Measurements from ENCODE around the gene FIG4.
A peak's percentile ranks its signal among the peaks of the same experiment; 100 is the strongest.

FIG4 gene

GRCh38 chr6:109690737-109691621 lies at the start of gene FIG4, which contains the start of gene AK9:
Gene FIG4, plus strand, starts transcription at chr6:109691296. Its CDS starts 140 bp downstream, at chr6:109691436.
Gene AK9, minus strand, starts transcription at chr6:109691202. Its CDS starts 15,457 bp downstream, at chr6:109675745.
- peak; percentile 95 for DNase-seq

- no peak for DNase-seq
These were observed 47.0 kb upstream of the FIG4 start for GRCh38 chr6:109644131-109644530.

DNA sequence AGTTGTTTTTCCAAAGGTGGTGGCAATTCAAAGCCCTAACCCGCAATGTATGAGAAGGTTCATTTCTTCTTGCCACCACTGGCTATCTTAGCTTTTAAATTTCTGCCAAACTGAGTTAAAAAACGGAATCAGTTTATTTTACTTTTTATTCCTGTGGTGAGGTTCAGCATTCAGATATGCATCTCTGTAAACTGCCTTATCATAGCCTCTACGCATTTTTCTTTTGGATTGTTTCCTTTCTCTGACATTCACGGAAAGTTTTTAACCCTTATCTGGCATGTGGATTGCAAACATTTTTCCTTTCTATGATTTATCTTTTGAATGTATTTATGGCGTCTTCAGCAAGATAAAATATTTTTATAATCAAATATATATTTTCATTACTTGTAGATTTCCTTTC lies 37.8 kb upstream of the FIG4 start:
- no peak for DNase-seq

DNA sequence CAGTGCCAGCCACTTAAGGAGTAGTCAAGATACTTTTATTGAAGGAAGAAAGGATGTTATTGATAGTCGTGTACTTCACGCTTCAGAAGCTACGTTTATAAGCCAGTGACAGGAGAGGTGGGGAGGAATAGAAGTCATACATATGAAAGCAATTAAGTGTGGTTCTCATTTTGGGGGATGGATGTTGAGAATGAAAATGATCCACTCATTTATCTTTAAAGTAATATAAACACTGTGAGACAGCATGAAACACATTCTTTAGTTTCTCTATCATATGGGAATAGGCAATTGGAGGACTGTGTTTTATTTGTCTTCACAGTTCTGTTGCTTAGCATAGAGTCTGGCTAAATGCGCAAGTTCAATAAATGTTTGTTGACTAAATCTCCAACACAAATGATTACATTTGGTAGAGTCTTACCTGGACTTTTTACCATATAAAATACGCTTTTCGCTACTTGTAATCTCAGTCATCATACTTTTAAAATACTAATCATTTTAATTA lies 35.3 kb upstream of the FIG4 start:
- no peak for DNase-seq

DNA sequence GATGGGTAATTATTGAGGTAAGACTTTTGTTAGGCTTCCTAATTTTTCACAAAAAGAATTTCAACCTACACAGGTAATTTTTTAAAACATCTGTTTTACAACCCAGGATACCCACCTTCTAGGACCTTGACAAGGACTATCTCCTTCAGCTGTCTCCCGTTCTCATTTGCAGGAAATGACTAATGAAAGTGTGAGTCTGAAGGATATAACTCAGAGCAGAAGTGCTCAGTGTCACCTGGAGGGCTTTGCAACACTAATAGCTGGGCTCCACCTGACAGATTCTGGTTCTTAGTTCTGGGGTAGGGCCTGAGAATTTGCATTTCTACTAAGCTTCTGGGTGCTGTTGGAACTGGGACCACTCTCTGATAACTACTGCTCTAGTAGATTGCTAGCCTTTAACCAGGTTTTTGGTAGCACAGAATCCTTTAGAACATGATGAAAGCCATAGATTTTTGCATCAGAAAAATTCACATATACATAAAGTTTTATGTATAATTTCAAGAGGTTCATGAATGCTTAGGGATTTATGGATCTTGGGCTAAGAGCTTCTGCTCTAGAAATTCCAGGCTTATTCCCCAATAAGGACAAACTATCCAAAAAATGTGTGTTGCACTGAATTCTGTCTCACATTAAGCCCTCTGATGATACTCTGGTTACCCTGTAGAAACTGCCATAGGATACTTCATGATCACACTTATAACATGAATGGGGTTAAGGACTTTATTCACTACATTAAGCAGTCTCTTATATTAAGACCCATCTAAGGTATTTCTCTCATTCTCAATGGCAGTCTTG lies 30.4 kb upstream of the FIG4 start:
- no peak for DNase-seq

- DNase-seq, result no peak
These were observed 28.9 kb upstream of the FIG4 start for GRCh38 chr6:109662192-109662591.

- no peak for DNase-seq
These were observed 21.3 kb upstream of the FIG4 start for GRCh38 chr6:109669811-109670210.

- DNase-seq, result no peak
These were observed 19.4 kb upstream of the FIG4 start for GRCh38 chr6:109671733-109672132.

DNA sequence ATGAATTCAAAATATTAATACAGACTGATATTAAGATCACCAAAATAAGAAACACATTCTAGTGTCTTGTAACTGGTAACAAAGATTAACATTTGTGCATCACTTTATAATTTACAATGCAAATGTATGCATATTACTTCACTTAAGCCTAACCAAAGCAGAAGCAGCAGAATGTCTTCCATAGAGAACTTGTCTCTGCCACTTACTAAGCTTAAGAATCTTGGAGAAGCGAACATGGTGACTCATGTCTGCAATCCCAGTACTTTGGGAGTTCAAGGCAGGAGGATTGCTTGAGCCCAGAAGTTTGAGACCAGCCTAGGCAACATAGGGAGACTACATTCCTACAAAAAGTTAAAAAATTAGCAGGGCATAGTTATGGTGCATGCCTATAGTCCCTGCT lies 18.9 kb upstream of the FIG4 start:
- no peak for DNase-seq

DNA sequence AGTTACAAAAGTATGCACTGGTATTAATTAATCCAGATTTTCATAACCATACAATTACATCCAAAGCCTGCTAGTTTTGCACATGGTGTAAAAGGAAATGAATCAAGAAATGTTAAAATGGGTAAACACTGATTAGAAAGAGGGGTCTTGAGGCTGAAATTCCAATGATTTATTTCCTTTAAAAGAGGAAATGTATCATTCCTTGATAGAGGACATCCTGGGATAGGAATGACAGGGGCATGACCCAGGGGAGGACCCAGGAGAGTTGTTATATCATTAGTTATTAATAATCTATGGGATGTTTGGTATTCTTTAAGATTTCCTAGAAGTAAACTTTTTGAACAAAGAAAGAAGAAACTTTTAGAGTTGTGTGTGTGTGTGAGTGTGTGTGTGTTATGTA lies 18.3 kb upstream of the FIG4 start:
- no peak for DNase-seq

DNA sequence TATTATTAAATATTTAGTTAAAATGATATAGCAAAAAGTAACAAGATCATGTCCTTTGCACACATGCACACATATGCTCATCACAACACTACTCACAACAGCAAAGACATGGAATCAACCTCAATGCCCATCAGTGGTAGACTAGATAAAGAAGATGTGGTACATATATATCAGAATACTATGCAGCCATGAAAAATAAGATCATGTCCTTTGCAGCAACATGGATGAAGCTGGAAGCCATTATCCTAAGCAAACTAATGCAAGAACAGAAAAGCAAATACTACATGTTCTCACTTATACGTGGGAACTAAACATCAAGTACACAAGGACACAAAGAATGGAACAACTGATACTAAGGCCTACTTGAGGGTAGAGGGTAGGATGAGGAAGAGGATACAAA lies 14.4 kb upstream of the FIG4 start:
- no peak for DNase-seq

DNA sequence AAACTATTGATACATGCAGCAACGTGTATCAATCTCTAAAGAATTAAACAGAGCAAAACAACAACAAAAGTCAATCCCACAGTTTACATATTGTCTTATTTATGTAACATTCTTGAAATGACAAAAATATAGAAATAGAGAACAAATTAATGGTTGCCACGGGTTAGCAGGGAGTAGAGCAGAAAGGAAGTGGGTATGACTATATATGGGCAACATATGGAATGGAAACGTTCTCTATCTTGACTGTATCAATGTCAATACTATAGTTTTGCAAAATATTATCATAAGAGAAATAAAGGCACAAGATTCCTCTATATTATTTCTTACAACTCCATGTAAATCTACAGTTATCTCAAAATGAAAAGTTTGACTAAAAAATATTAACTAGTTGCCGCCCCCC lies 12.9 kb upstream of the FIG4 start:
- DNase-seq, result no peak

GRCh38 chr6:109678661-109679505 lies 12.2 kb upstream of the FIG4 start:
- peak; percentile 58 for DNase-seq

DNA sequence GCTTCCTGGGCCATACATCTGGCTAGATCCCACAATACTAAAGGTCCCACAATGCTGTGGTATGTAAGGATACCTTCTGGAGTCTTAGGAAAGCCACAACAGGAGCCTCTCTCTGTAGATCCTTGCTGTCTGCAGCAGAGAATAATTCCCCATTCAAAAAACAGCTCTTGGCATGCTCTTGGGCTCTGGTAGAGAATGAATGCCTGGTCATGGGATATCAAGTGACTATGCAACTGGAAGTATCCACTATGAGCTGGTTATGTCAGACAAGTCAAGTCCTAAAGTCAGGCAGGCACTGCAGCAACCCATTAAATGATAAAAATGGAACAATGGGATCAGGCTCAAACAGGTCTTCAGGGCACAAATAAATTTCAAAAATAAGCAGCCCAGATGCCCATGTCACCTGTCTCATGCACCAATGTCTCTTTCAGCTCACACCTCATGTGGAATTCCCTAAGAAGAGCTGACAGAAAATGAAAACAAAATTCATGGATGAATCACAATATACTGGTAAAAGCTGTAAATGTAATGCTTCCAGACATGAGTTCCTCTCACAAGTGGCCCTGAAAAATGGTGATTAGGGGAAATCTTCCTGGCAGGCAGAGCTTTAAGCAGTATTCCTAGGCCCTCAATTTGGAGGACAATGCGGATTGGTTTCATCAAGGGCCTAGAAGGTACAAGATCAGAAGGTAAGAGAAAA lies 4.4 kb upstream of the FIG4 start:
- no peak for DNase-seq

GRCh38 chr6:109687271-109687761 lies 3.8 kb upstream of the FIG4 start:
- DNase-seq, result peak; percentile 10

DNA sequence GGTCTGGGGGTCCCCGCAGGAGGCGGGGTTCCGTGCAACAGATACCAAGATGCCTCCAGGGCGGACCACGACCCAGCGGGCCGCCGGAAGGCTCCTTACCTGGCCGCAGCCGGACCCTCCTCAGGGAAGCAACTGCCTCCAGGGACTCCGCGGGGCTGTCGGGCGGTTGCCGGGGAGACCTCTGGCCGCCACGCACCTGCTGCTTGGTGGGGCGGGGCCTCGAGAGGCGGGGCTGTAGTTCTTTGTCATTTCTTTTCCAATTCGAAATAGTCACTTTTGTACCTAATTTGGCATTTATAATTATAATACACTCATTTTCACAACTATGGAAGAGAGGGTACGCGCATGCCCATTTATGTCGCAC lies 741 bp upstream of the FIG4 start:
- DNase-seq, result peak; percentile 74

DNA sequence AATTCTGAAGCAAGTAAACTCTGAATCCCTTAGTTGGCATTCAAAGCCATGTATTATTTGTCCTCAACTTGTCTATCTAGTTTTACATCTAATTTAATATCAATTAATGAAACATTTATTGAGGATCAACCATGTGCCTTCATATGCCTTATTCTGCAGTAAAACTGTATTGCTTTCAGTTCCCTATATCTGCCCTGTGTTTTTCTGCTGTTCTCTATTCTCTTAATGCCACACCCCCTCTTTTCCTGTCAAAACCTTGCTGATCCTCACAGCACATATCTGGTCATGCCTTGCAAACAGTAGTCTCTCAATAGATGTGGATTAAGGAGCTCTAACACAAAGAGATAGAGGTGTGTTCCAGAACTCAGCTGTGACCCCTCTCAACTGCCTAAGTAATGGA lies 2.0 kb downstream of the FIG4 start:
- no peak for DNase-seq

GRCh38 chr6:109695468-109695867 lies 4.4 kb downstream of the FIG4 start:
- no peak for DNase-seq

- DNase-seq, result no peak
These were observed 5.3 kb downstream of the FIG4 start for GRCh38 chr6:109696355-109696754.

- DNase-seq, result no peak
These were observed 10.1 kb downstream of the FIG4 start for GRCh38 chr6:109701221-109701620.

GRCh38 chr6:109701774-109702173 lies 10.7 kb downstream of the FIG4 start:
- DNase-seq, result no peak

DNA sequence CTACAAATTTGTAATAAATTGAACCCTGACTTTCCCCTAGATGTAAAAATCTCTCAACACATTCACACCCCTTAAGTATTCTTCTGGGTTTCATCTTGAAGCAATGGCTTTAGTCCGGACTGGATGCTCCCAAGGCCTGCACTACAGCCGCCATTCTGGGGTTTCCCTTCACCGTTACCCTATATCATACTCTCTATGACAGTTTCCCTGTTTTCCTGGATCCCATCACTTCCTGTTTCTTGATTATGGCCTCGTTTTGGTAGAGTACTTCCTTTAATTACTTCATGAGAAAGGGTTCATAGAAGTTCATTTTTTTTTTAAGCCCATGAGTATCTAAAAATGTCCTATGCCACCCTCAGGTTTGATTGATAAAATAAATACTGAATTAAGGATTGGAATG lies 11.7 kb downstream of the FIG4 start:
- DNase-seq, result no peak
